K562 (cell line): ENCODE measurements around the gene DNMBP.

Experiments
- BDP1 ChIP-seq: IDR thresholded peaks from 3 replicates; pipeline ENCODE4 v1.6.1; 2011; ENCODE audit not compliant: insufficient read length, insufficient read depth
- CC2D1A ChIP-seq: fragments of 450-650 bp; IDR thresholded peaks from 2 replicates; pipeline ENCODE4 v1.6.1; 2017; ENCODE audit warnings: mild to moderate bottlenecking
- CEBPZ ChIP-seq: fragments of 150-350 bp; IDR thresholded peaks from 2 replicates; pipeline ENCODE4 v1.6.1; 2014; ENCODE audit warnings: low read depth, mild to moderate bottlenecking, low read length, borderline replicate concordance
- DPF2 ChIP-seq: fragments of 450-650 bp; IDR thresholded peaks from 2 replicates; pipeline ENCODE4 v1.6.1; 2016
- NR2C2 ChIP-seq, 2 experiments: fragments of 200-800 bp in 1 of 2; sonication (Bioruptor generic) in 1 of 2; sonication (generic) in 1 of 2; formaldehyde crosslinking in 1 of 2; IDR thresholded peaks; 2 replicates each; pipeline versions ENCODE4 v1.6.1 to v1.8.0; 2016 to 2022; ENCODE audit warnings: mild to moderate bottlenecking in 1 of 2, missing compliant biosample characterization in 1 of 2, missing genetic modification characterization in 1 of 2, missing genetic modification reagents in 1 of 2
- SIN3A ChIP-seq, 2 experiments: fragments of 150-350 bp in 1 of 2; IDR thresholded peaks; 2 replicates each; pipeline ENCODE4 v1.6.1; 2011 to 2016; ENCODE audit warnings: borderline replicate concordance in 2 of 2, low read depth in 2 of 2, low read length in 2 of 2, mild to moderate bottlenecking in 2 of 2, moderate library complexity in 2 of 2; ENCODE audit not compliant: control insufficient read depth in 1 of 2

- TF ChIP-seq CC2D1A (no peak), BDP1 (no peak), DPF2 (no peak), NR2C2 (CRISPR knock-in tag; IDR thresholded peaks at IDR 0.05) (no peak), NR2C2 (tag; IDR thresholded peaks at IDR 0.05) (no peak), CEBPZ (no peak), SIN3A (IDR thresholded peaks at IDR 0.05; ENCODE audit: borderline replicate concordance in 2 of 2, control insufficient read depth in 1 of 2, low read depth in 2 of 2, low read length in 2 of 2) (no peak)
These were observed 91.6 kb downstream of the DNMBP start for GRCh38 chr10:99917963-99918825.
